Measurements from ENCODE around the gene PSMG4. TPM values are rescaled to one million over a fixed set of nuclear protein-coding genes. Genes with fewer than 3 reads are reported as not detected.

PSMG4 gene
- polyA plus RNA-seq, 1 donor = 14.2 TPM

- no peak for DNase-seq (ENCODE audit: low read depth)
Observed at GRCh38 chr6:3290149-3290930, 31.6 kb downstream of the PSMG4 start.

GRCh38 chr6:3290931-3291211 is 32.1 kb downstream of the PSMG4 start:
- no peak for DNase-seq (ENCODE audit: low read depth)

- no peak for DNase-seq (ENCODE audit: low read depth)
Observed at GRCh38 chr6:3291346-3291745, 32.6 kb downstream of the PSMG4 start.

GRCh38 chr6:3291987-3292386 is 33.2 kb downstream of the PSMG4 start:
- DNase-seq (ENCODE audit: low read depth) = no peak

- DNase-seq (ENCODE audit: low read depth) = no peak
Observed at GRCh38 chr6:3292431-3293197, 33.9 kb downstream of the PSMG4 start.

- no peak for DNase-seq (ENCODE audit: low read depth)
Observed at GRCh38 chr6:3293271-3294155, 34.8 kb downstream of the PSMG4 start.

- DNase-seq (ENCODE audit: low read depth) = no peak
Observed at GRCh38 chr6:3294396-3294795, 35.6 kb downstream of the PSMG4 start.

- no peak for DNase-seq (ENCODE audit: low read depth)
Observed at GRCh38 chr6:3294921-3295871, 36.4 kb downstream of the PSMG4 start.

GRCh38 chr6:3296078-3296477 is 37.3 kb downstream of the PSMG4 start:
- DNase-seq (ENCODE audit: low read depth) = no peak

- DNase-seq (ENCODE audit: low read depth) = no peak
Observed at GRCh38 chr6:3296537-3296936, 37.8 kb downstream of the PSMG4 start.

- no peak for DNase-seq (ENCODE audit: low read depth)
Observed at GRCh38 chr6:3297006-3297405, 38.3 kb downstream of the PSMG4 start.

GRCh38 chr6:3297909-3298308 is 39.2 kb downstream of the PSMG4 start:
- DNase-seq (ENCODE audit: low read depth) = no peak

GRCh38 chr6:3299221-3299620 is 40.5 kb downstream of the PSMG4 start:
- no peak for DNase-seq (ENCODE audit: low read depth)

- DNase-seq (ENCODE audit: low read depth) = no peak
Observed at GRCh38 chr6:3301506-3301905, 42.8 kb downstream of the PSMG4 start.

- DNase-seq (ENCODE audit: low read depth) = no peak
Observed at GRCh38 chr6:3303795-3304411, 45.2 kb downstream of the PSMG4 start.

- DNase-seq (ENCODE audit: low read depth) = no peak
Observed at GRCh38 chr6:3304500-3305215, 45.9 kb downstream of the PSMG4 start.

GRCh38 chr6:3305216-3305565 is 46.4 kb downstream of the PSMG4 start:
- no peak for DNase-seq (ENCODE audit: low read depth)

GRCh38 chr6:3305831-3306230 is 47.1 kb downstream of the PSMG4 start:
- no peak for DNase-seq (ENCODE audit: low read depth)

GRCh38 chr6:3306848-3307247 is 48.1 kb downstream of the PSMG4 start:
- DNase-seq (ENCODE audit: low read depth) = no peak

- no peak for DNase-seq (ENCODE audit: low read depth)
Observed at GRCh38 chr6:3307436-3307835, 48.7 kb downstream of the PSMG4 start.

Data from forelimb muscle (tissue), 1 donor.